Dendritic cell treated with granulocyte-macrophage colony-stimulating factor and Interleukin-4, amounts not matched to agents 40 ng/mL and 50 ng/mL, for 4 days (primary cell): ENCODE data around the gene RRP9.
A peak's percentile ranks its signal among the peaks of the same experiment; 100 is the strongest.

Experiments
- H3K27ac Mint-ChIP-seq: one replicate; pipeline ENCODE4 v1.8.0; 2022; ENCODE audit warnings: mild to moderate bottlenecking, mixed read lengths
- H3K27me3 Mint-ChIP-seq: one replicate; pipeline ENCODE4 v1.8.0; 2022; ENCODE audit warnings: mild to moderate bottlenecking, mixed read lengths
- H3K36me3 Mint-ChIP-seq: one replicate; pipeline ENCODE4 v1.8.0; 2022; ENCODE audit warnings: low read depth, mixed read lengths
- H3K4me1 Mint-ChIP-seq: one replicate; pipeline ENCODE4 v1.8.0; 2022; ENCODE audit warnings: low read depth, mixed read lengths
- H3K4me3 Mint-ChIP-seq: one replicate; pipeline ENCODE4 v1.8.0; 2022; ENCODE audit warnings: mild to moderate bottlenecking, moderate library complexity, mixed read lengths
- H3K9me3 Mint-ChIP-seq: one replicate; pipeline ENCODE4 v1.8.0; 2022; ENCODE audit warnings: mixed read lengths
- intact Hi-C: fragments of 100-400 bp; cut with micrococcal nuclease; formaldehyde crosslinking; loops from one replicate; pipeline ENCODE4 v1.15.0; 2022

The RRP9 gene

DNA sequence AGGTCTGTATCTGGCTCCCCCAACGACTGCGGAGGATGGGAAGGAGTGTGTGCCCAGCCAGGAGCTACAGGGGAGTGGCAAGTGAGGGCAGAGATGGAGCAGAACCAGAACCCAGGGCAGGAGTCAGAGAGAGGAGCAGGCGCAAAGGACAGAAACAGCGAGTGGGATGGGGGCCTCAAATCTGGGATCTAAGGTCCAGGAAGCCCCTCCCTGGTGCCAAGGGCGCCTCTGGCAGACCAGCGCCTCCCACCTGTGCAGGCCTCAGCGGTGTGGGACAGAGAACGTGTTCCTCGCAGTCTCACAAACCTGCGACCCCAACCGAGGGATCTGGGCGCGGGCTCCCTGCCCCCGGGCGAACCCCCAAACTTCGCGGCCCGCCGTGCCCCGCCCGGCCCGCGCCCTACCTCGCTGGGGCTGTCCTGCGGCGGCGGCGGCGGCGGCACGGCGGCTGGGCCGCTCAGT lies 25.2 kb upstream of the RRP9 start:
- H3K27ac Mint-ChIP-seq = no peak overlapping the region
- no peaks in the 10 kb centered on the region for H3K9me3 Mint-ChIP-seq
- intact Hi-C loops = no loop called here

DNA sequence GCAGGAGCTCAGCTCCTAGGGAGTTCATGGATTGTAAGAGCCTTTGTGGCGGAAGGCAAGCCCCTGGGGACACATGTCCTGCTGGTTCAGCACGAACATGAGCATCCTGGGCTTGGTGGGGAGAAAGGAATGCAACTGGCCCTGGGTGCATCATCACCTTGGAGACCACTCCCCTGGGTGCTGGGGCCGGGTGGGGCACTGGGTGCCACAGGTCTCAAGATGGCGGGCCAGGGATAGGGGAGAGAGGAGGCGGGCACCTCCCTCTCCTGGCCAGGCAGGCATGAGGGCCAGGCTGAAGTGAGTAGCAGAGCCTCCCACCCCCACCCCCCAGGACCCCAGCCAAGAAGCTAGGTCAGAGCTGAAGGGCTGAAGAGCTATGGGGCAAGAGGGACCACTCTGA lies 24.8 kb upstream of the RRP9 start:
- H3K27ac Mint-ChIP-seq = no peak overlapping the region
- intact Hi-C loops = no loop called here
- H3K36me3 Mint-ChIP-seq = peaks cover 12% of the 10 kb centered on the region
- H3K4me1 Mint-ChIP-seq = peaks cover 28% of the 10 kb centered on the region
- peaks cover 70% of the 10 kb centered on the region for H3K27me3 Mint-ChIP-seq
- H3K9me3 Mint-ChIP-seq = no peaks in the 10 kb centered on the region
- H3K4me3 Mint-ChIP-seq = peak overlapping the region; percentile 65

More for the DNA sequence above, 25.2 kb upstream of the RRP9 start:
- Mint-ChIP-seq H3K4me1 (peaks cover 28% of the 10 kb centered on the region), H3K36me3 (peaks cover 12% of the 10 kb centered on the region), H3K4me3 (peak overlapping the region; percentile 65), H3K27me3 (peaks cover 65% of the 10 kb centered on the region)

DNA sequence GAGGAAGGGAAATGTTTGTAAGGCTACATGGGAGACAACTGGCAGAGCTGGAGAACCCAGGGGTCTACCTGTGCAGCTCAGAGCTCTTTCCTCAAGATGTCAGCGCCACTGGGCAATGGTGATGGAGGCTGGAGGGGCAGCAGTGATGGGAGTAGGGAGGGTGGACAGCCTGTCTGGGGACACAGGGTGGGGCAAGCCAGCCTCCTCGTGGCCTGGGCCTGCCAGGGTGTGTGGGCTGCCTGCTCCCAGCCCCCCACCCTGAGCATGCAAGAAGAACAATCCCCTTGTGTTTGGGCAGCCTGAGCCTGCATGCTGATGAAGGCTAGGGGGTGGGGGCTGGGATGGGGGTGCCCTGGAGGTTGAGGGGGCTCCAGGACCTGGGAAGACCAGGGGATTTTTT lies 24.3 kb upstream of the RRP9 start:
- Mint-ChIP-seq H3K27me3 (peaks cover 75% of the 10 kb centered on the region), H3K4me1 (peaks cover 25% of the 10 kb centered on the region), H3K4me3 (peak overlapping the region; percentile 65), H3K36me3 (peaks cover 12% of the 10 kb centered on the region), H3K27ac (no peak overlapping the region), H3K9me3 (no peaks in the 10 kb centered on the region)
- intact Hi-C loops = no loop called here

DNA sequence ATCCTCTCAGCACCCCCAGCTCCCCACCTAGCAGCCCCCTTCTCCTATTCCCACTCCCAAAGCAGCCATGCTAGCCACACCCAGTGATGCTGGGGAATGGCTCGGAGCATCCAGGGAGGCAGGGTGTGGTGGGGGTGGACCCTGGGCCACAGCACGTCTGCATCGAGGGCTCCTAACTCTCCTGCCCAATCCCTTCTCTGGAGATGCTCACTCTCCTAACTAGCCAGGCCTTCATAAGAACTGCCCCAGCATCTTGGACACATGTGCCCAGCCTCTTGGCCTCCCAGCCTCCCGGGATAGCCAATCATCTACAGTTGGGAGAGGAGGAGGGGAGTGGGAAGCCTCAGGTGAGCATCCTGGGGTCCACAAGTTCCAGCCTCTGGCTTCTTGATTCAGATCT lies 22.8 kb upstream of the RRP9 start:
- H3K4me1 Mint-ChIP-seq = peaks cover 24% of the 10 kb centered on the region
- no peaks in the 10 kb centered on the region for H3K9me3 Mint-ChIP-seq
- H3K27ac Mint-ChIP-seq = no peak overlapping the region
- intact Hi-C loops = no loop called here
- peaks cover 85% of the 10 kb centered on the region for H3K27me3 Mint-ChIP-seq
- peaks cover 7% of the 10 kb centered on the region for H3K36me3 Mint-ChIP-seq
- H3K4me3 Mint-ChIP-seq = no peak overlapping the region

DNA sequence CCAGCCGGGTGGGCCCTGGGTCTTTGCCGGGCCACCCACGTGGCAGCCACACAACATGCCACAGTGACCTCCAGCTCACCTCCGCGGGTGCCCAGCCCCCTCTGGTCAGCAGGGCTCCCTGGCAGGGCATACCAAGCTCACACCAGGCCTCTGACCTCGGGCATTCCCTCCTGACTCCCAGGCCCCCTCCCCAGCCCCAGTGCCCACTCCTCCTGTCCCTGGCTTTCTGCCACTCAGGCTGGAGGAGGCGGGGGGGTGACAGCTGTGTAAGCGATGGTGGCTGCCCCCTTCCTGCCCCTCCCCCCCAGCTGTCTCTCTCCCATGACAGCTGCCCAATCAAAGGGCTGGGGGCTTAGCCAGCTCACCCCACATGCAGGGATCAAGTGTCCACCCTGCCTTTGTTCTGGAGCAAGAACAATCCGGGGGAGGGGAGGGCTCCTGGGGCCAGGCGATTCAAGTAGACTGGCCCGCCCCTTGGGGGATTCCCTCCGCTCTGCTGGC lies 22.3 kb upstream of the RRP9 start:
- H3K4me1 Mint-ChIP-seq = peaks cover 20% of the 10 kb centered on the region
- H3K27me3 Mint-ChIP-seq = peaks cover 86% of the 10 kb centered on the region
- no peak overlapping the region for H3K27ac Mint-ChIP-seq
- no peak overlapping the region for H3K4me3 Mint-ChIP-seq
- no peaks in the 10 kb centered on the region for H3K9me3 Mint-ChIP-seq
- intact Hi-C loops = no loop called here
- H3K36me3 Mint-ChIP-seq = peaks cover 2% of the 10 kb centered on the region

DNA sequence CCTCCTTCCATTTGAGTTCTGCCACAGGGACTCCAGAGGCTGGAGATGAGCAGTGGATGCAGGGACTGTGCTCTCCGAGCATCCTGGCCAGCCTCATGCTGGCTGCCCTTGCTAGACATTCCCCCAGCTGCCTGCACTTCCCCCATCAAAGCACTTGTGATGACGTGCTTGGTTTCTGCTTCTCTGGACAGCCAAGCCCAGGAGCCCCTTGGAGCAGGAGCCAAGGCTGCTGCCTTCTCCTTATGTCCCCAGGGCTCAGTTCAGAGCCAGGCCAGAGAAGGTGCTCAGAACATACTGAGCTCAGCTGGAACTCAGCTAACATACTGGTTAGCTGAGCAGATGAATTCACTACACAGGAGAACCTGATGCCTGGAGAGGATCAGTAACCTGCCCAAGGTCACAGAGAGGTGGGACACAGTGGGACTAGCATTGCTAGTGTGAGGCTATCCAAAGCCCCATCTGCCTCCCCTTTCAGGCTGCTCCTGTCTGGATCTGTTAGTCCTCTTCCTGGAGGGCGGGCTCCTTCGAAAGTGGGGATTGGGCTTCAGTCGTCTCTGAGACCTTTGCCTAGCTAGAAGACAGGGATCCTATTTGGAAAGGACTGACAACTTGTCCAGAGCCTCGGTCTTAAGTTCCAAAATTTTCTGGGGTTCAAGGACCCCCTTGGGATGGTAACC lies 21.3 kb upstream of the RRP9 start:
- peaks cover 15% of the 10 kb centered on the region for H3K4me1 Mint-ChIP-seq
- intact Hi-C loops = no loop called here
- H3K27me3 Mint-ChIP-seq = peaks cover 85% of the 10 kb centered on the region
- H3K4me3 Mint-ChIP-seq = no peak overlapping the region
- no peaks in the 10 kb centered on the region for H3K9me3 Mint-ChIP-seq
- no peak overlapping the region for H3K27ac Mint-ChIP-seq
- H3K36me3 Mint-ChIP-seq = no peaks in the 10 kb centered on the region

DNA sequence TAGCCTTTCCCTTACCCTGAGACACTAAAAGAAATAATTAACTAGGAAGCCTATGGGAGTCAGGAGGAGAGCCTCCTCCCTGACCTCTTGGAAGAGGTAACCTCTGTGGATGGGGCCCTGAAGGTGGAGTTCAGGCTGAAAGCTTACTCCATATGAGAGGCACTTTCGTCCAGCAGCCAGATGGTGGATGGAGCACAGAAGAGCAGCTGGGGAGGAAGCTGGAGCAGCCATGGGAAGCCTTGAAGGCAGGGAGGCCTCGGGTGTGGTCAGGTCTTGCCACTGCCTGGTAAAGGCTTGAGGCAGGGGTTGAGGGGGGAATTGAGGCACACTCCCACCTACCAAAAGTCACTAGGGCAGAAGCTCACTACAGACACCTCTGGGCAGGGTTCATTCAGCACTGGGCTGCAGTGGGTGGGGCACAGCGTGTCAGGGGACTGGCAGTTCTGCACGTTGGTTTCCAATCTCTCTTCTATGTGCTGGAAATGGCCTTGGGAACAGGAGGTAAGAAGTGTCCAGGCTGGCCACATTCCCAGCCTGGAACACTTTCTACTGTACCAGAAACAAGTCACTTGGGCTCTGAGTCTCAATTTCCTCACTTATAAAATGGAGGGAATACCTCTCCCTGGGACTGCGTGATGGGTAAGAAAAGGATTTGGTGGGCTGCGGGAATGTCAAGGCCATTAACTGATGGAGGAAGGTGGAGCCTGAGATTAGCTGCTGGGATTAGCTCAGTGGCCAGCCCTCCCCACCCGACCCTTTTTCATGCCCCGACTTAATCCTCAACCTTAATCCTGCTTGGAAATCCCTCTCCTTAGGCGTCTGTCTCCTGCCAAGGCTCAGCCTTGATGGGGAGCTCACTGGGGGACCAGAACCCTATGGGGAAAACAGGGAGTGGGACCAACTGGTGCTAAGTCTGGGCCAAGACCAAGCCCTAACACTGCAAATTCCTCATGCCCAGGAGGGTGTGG lies 20.2 kb upstream of the RRP9 start:
- Mint-ChIP-seq H3K27ac (no peak overlapping the region), H3K36me3 (no peaks in the 10 kb centered on the region), H3K9me3 (no peaks in the 10 kb centered on the region), H3K4me3 (no peak overlapping the region), H3K4me1 (peaks cover 17% of the 10 kb centered on the region), H3K27me3 (peaks cover 82% of the 10 kb centered on the region)
- intact Hi-C loops = no loop called here

DNA sequence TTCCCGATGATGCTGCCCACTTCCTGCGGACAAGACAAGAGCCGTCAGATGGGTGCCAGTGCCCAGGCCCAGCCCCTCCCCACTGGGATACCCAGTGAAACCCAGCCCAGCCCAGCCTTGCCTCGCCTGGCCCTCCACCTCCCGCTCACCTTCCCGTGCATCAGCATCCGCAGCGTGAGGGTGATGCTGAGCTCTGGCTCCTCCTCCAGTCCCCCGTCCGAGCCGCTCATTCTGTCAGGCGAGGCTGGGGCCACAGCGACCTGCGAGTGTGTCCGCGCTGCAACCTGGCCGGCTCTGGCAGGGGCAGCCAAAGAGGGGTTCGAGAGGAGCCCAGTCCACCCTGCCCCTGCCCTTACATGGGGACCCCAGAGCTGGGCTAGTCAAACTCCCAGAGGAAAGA lies 19.3 kb upstream of the RRP9 start:
- intact Hi-C loops = no loop called here

DNA sequence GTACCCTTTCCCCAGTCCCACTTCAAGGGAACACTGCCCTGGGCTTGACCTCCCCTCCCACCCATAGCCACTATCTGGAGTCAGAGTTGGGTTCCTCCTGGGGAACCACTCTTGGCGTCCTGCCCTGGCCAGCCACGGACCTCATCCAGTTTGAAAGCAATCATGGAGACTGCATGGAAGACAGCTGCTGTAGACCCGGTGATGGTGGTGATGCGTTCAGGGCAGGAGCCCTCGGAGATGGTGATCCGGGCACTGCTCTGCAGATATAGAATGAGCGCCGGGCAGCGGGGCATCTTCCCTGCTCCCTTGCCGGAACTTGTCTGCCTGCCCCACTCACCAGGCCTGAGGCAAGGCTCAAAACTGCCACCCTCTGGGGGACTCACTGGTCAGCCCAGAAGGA lies 18.7 kb upstream of the RRP9 start:
- Mint-ChIP-seq H3K27me3 (peaks cover 79% of the 10 kb centered on the region), H3K27ac (no peak overlapping the region), H3K4me1 (peaks cover 18% of the 10 kb centered on the region), H3K36me3 (no peaks in the 10 kb centered on the region), H3K9me3 (no peaks in the 10 kb centered on the region), H3K4me3 (no peak overlapping the region)
- intact Hi-C loops = no loop called here

More for the DNA sequence above, 19.3 kb upstream of the RRP9 start:
- Mint-ChIP-seq H3K27ac (no peak overlapping the region), H3K4me1 (peaks cover 17% of the 10 kb centered on the region), H3K27me3 (peaks cover 82% of the 10 kb centered on the region), H3K4me3 (no peak overlapping the region), H3K36me3 (no peaks in the 10 kb centered on the region), H3K9me3 (no peaks in the 10 kb centered on the region)

DNA sequence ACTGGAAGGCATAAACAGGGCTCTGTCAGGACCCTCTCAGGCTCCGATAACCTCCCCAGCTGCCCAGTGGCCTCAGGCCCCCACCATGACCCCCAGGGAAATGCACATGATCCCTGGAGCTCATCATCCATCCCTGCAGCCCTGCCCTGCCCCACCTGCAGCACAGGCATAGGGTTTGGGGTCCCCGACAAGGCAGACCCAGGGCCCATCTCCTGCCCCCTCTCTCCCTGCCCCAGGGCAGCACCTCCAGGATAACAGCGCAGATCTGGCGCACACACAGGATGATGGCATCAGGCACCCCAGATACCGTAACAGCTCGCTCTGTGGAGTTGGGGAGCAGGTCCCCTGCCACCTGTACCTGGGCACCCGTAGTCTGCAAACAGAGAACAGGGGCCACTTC lies 17.9 kb upstream of the RRP9 start:
- no peaks in the 10 kb centered on the region for H3K9me3 Mint-ChIP-seq
- peaks cover 26% of the 10 kb centered on the region for H3K4me1 Mint-ChIP-seq
- H3K36me3 Mint-ChIP-seq = no peaks in the 10 kb centered on the region
- H3K27ac Mint-ChIP-seq = no peak overlapping the region
- H3K27me3 Mint-ChIP-seq = peaks cover 78% of the 10 kb centered on the region
- no peak overlapping the region for H3K4me3 Mint-ChIP-seq
- intact Hi-C loops = no loop called here

DNA sequence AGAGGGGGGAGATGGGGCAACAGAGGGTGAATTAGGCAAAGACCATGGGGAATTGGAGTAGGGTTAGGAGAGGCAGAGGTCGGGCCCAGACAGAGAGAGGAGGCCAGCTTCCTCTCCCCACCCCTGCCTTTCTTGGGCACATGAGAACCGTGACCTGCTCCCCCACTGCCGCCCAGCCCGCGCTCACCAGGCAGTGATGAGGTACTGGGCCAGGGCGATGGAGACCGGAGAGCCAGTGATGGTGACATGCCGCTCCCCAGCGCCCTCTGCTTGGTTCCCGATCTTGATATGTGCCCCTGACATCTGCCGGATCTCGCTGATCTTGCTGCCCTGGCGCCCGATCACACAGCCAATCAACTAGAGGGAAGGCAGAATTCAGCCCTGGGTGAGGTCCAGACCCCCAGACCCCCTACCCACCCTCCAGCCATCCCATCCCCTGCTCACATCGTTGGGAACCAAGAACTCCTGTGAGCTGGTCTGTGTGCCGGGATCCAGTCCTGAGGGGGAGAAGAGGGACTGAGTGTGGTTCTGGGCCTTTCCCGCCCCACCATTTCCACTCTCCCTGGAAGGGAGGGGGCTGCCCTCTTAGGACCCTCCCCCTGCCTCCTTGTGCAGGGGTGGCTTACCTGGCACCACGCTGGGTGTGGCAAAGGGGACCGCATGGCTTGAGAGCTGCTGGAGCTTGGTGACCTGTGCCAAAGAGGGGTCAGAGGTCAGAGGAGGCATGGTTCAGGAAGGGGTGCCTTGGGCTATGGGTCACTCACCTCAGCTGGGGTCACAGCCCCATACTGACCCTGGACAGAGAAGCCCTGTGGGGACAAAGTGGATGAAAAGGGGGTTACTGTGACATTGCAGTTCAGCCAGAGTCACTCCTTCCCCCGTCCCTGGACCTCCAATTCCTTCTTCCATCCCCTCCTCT lies 17.2 kb upstream of the RRP9 start:
- Mint-ChIP-seq H3K4me3 (no peak overlapping the region), H3K27ac (no peak overlapping the region), H3K27me3 (peaks cover 75% of the 10 kb centered on the region), H3K9me3 (no peaks in the 10 kb centered on the region), H3K4me1 (peaks cover 33% of the 10 kb centered on the region), H3K36me3 (no peaks in the 10 kb centered on the region)
- intact Hi-C loops = no loop called here

DNA sequence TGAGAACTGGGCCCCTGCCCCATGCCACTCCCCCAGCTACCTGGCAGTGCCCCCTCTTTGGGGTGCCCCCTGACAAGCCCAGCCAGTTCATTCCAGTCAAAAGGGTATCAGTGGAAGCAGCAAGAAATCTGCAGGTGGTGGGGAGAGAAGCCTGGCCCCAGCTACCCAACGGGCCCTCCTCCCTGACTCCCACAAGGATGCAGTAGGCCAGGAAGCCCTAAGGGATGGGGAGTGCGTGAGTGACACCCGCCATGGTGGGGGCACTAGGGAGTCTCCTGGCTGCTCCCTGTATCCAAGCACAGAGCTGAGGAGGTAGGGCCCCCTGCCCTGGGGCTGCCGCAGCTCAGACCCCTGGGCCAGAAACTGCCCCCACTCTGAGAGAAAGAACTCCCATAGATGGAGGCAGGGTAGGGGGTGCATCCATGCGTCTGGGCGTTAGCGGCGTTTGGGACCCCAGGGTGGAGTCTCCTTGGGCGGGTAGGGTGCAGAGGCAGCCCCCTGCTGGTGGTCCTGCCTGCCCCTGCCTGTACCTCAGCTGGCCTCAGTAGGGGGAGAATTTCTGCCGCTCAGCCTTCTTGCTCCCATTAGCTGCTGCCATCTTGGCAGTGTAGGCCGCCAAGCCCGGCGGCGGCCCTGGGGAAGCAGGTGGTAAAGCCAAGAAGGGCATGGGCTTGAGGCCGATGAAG lies 16.0 kb upstream of the RRP9 start:
- no peaks in the 10 kb centered on the region for H3K36me3 Mint-ChIP-seq
- H3K27me3 Mint-ChIP-seq = peaks cover 67% of the 10 kb centered on the region

More for the DNA sequence above, 16.0 kb upstream of the RRP9 start:
- intact Hi-C loops = no loop called here
- H3K4me3 Mint-ChIP-seq = no peak overlapping the region
- H3K4me1 Mint-ChIP-seq = peaks cover 45% of the 10 kb centered on the region
- no peaks in the 10 kb centered on the region for H3K9me3 Mint-ChIP-seq
- no peak overlapping the region for H3K27ac Mint-ChIP-seq
